AG09319 (cell line): ENCODE measurements around the gene PLGRKT.

Experiments
- DNase-seq: peaks from one replicate; pipeline ENCODE4 v3.0.0-alpha.2; 2010; ENCODE audit warnings: low read depth; ENCODE audit errors: extremely low read depth
- CTCF ChIP-seq: IDR thresholded peaks from 2 replicates; pipeline ENCODE4 v1.5.1; 2011; ENCODE audit warnings: low read depth, mild to moderate bottlenecking, inconsistent platforms, low read length, moderate library complexity

PLGRKT gene, protein sequence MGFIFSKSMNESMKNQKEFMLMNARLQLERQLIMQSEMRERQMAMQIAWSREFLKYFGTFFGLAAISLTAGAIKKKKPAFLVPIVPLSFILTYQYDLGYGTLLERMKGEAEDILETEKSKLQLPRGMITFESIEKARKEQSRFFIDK

DNA sequence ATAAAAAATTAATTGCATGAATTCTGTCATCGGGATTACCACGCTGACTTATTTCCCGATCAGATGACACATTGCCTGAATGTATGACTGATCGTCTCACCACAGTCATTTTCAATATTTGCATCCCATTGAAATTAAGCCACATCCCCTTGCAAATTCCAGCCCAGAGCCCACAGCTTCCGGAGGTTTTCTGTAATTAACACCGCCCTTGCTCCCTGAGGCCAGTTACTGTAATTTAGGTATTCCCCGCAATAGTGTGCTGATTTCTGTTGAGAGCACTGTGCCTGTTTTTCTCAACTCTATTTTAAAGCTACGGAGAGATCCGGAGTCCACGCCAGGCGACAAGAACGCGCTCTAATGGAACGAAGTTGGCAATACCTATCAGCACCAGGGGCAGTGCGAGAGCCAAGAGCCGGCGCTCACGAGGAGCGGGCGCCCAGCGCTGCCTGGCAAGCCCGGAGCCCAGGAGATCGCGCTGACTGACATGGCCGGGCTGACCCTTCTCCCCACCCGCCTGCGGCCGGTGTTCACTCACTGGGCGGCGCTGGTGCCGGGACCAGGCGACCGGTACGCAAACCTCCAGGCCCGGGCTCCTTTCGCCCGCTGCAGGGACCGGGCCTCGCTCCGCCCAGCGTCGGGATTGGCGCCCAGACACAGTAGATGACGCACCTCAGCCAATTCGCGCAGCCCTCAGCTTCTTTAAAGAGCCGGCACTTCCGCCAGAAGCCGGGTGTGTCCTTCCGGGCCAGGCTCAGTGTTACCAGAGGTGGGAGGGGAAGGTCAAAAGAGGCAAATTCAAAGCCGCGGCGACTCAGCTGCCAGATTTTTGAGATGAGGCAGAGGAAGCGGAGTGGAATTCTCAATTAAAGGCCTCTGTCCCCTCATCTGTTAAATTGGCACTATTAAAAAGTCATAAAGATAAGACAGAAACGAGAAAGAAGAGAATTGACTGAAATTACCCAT is at the start of gene PLGRKT:
PLGRKT (minus strand) TSS at position 672 of the 963 bp plus-strand sequence. CDS start 5,948 bp downstream, outside the sequence.
- DNase-seq, result peak; percentile 76

GRCh38 chr9:5486988-5487387 is 49.3 kb upstream of the PLGRKT start:
- TF ChIP-seq CTCF, result no peak
- no peak for DNase-seq

More for the DNA sequence above, at the start of gene PLGRKT:
- TF ChIP-seq CTCF, result peak; percentile 27

DNA sequence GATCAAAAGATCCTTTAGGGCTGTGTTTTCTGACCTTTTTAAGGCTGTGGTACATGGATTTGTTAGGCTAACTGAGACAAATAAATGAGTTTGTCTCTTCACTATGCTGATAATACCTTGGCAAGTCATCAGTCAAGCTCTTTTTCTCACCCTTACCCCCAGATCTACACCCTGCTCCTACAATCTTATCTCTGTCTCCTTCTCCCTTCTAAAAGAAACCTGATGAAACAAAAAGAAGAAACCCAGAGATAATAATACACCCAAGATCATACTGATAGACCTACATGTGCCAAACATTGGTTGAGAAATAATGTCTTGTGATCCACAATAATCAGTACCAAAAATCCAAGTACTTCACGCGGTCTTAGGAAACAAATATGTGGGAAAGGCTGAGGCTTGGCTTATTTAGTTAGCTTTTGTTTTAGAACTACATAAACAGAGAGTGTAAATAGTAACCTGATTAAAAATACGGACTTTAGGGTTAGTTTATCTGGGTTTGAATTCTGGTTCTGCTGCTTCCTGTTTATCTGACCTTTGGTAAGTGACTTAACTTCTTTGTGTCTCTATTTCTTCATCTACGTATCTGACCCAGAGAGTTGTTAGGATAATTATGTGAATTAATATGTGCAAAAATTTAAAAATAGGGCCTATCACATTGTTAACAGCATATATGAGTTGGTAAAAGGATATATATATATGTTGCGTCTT is 47.8 kb upstream of the PLGRKT start:
- TF ChIP-seq CTCF, result no peak
- DNase-seq, result no peak

DNA sequence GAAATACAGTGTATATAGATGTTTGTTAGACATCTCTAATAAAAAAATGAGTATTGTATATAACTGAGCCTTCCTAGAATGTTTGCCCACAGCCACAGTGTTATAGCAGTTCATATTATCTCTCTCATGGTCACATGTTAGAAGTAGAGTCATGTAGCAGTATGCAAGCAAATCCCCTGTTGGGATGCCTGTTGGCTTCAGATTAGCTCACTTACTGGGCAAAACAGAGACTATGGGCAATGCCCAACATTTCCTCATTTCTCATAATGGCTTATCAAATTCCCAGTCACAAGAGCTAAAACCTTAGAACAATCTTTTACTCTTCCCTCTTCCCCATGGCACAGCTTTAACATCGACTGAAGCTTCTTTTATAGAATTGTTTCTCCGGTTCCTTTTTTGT is 45.6 kb upstream of the PLGRKT start:
- TF ChIP-seq CTCF, result no peak
- no peak for DNase-seq

GRCh38 chr9:5482194-5482593 is 44.5 kb upstream of the PLGRKT start:
- TF ChIP-seq CTCF, result no peak
- no peak for DNase-seq

GRCh38 chr9:5481322-5482040 is 43.8 kb upstream of the PLGRKT start:
- no peak; the same call in none of the 2 replicates for TF ChIP-seq CTCF
- no peak for DNase-seq
